AG08395 (cell line): ENCODE measurements around the gene SAMD10.
"Not testable (repeated sequence)": the region's sequence is repeated elsewhere in the genome, so short reads cannot be mapped to it uniquely, and the experiment has no call there.

ENCODE experiments used
- DNase-seq: peaks from one replicate; pipeline ENCODE4 v3.0.0; 2012; ENCODE audit warnings: mixed read lengths, low spot score

SAMD10 gene

DNA sequence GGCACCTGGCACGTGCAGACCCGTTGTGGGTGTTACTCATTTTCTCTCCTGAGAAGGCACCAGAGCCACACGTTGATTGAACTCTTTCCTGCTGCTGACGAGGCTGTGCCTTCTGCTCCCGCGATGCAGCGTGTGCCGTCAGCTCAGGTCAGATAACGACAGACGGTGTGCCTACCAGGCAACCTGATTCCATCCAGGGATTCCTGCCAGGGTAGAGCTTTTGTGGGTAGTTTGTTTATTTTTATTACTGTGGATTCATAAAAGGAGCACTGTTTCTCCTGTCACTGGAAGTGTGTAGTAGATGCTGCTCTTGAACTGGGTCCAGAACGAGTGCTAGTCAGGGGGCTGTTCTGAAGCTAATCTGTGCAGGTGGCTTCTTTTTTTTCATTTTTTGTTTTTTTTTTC is 22.2 kb upstream of the SAMD10 start:
- DNase-seq = no peak

- DNase-seq = no peak
Measured at GRCh38 chr20:64000906-64001305, 21.5 kb upstream of the SAMD10 start.

- DNase-seq = no peak
Measured at GRCh38 chr20:63982937-63983336, 3.5 kb upstream of the SAMD10 start.

GRCh38 chr20:63980806-63981728 is 1.6 kb upstream of the SAMD10 start, which contains the start of gene PRPF6:
Gene PRPF6 (plus strand): TSS chr20:63981132. CDS start chr20:63981246, 114 bp downstream.
- peak; percentile 99 for DNase-seq

- no peak for DNase-seq
Measured at GRCh38 chr20:63980317-63980805, 919 bp upstream of the SAMD10 start.

DNA sequence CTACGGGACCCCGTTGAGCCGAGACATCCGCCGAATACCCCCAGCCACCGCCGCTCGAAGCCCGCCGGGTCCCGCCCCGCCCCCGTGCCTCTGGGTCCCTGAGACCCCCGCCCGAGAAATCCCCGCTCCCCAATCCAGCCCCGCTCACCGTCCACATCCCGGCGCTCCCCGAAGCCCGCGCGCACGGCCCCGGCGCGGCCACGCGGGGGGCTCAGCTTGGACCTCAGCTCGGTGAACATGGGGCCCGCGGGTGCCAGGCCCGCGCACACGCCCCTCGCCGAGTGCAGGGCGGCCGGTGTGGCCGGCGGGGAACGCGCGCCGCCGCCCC is 249 bp downstream of the SAMD10 start:
- DNase-seq = no peak

GRCh38 chr20:63978319-63979228 is 868 bp downstream of the SAMD10 start:
- no peak for DNase-seq

- peak; percentile 44 for DNase-seq
Measured at GRCh38 chr20:63977739-63978276, 1.6 kb downstream of the SAMD10 start.

GRCh38 chr20:63976980-63977738 is 2.3 kb downstream of the SAMD10 start:
- DNase-seq = no peak

- not testable (repeated sequence) for DNase-seq
Measured at GRCh38 chr20:63976511-63976910, 2.9 kb downstream of the SAMD10 start.

- DNase-seq = no peak
Measured at GRCh38 chr20:63974402-63975200, 4.8 kb downstream of the SAMD10 start.

DNA sequence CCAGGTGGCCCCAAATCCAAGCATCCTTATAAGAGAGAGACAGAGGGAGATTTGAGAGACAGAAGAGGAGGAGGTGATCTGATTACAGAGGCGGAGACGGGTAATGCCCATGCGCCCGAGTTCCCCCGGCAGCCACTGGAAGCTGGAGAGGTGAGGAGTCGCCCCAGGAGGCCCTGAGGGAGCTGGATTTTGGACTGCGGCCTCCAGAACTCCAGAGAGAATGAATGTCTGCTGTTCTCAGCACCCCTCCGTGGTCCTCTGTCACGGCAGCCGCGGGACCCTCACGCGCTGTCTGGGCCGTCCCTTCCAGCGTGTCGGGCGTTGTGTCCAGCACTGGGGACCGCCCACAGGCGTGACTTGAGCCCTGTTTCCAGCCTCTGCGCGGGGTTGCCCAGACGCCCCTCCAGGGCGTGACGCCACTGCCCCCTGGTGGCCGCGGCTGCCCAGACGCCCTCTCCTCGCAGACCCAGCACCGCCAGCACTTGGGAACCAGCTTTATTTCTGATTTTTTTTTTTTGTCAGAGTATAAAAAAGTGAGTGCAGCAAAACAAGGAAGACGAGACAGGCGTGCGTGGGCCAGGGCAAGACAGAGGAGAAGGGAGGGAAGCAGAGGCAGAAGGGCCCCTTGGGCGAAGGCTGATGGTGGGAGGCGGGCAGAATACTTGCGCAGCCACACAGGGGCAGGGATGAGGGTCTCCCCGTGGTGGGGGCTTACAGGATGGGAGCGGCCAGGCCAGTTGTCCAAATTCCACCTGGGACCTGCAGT is 5.6 kb downstream of the SAMD10 start:
- peak; percentile 93 for DNase-seq

DNA sequence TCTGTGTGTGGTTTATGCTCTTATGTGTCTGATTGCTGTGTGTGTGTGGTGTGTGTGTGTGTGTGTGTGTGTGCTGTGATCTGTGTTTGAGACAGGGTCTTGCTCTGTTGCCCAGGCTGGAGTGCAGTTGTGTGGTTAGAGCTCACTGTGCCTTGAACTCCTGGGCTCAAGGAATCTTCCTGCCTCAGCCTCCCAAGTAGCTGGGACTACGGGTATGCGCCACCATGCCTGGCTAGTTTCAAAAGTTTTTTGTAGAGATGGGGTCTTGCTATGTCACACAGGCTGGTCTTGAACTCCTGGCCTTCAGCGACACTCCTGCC is 6.3 kb downstream of the SAMD10 start:
- no peak for DNase-seq

DNA sequence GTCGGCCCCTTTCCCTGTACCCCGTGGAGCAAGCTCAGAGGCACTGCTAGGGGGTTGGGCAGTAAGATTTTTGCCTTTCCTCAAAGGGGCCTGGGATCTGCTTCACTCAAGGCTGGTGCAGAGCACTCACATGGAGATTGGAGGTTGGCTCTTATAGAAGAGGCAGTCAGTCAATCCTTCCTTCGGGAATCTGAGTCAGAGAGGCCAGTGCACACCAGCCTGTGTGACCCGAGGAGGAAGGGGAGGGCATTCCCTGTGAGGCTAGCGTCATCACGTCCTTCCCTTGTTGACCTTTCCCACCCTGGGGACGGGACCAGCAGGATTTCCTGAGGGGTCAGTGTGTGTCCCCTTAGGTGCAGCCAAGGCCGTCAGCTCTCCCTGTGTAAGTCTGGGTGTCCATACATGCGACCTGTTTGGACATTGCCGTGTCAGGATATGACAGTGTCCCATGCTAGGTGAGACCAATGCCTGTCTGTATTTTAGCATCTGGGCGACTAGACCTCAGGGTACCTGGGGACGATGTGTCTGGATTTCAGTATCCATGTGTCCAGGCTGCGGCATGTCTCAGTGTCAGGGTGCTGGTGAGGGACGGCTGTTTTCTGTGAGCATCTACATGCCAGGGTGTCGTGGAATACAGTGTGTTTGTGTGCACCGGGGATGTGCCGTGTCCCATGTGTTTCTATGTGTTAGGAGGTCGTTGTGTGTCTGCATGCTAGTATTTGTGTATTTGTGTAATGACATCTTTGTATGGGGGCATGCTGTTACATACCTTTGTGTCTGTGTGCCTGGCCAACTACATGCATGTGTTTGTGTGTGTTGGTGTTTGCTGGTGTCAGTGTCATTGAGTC is 6.9 kb downstream of the SAMD10 start:
- no peak for DNase-seq

- not testable (repeated sequence) for DNase-seq
Measured at GRCh38 chr20:63971960-63972311, 7.5 kb downstream of the SAMD10 start.

GRCh38 chr20:63970714-63971431 is 8.6 kb downstream of the SAMD10 start:
- DNase-seq = no peak

GRCh38 chr20:63969838-63970713 is 9.4 kb downstream of the SAMD10 start, which contains the start of gene ZNF512B:
Gene ZNF512B (minus strand): TSS chr20:63969930. CDS start chr20:63967950, 1,980 bp downstream.
- DNase-seq = peak; percentile 94
